NCI-H2107 (cell line): ENCODE results near the gene ZNF329.
"Not testable (repeated sequence)": the region's sequence is repeated elsewhere in the genome, so short reads cannot be mapped to it uniquely, and the experiment has no call there.

Experiments
- DNase-seq: peaks from one replicate; lab custom pipeline; 2025; lab: John Stamatoyannopoulos, UW

Gene ZNF329

GRCh38 chr19:58150328-58150921 is at the start of gene ZNF329:
Gene ZNF329 (minus strand): TSS chr19:58150789. CDS start chr19:58129503, 21,286 bp downstream.
- peak; percentile 59 for DNase-seq

- no peak for DNase-seq
Measured at GRCh38 chr19:58196901-58197616, 46.5 kb upstream of the ZNF329 start.

GRCh38 chr19:58183817-58184215 is 33.2 kb upstream of the ZNF329 start:
- DNase-seq, result no peak

GRCh38 chr19:58182989-58183816 is 32.6 kb upstream of the ZNF329 start, which contains the start of gene ZNF274:
Gene ZNF274 (plus strand): TSS chr19:58183061. CDS start chr19:58183966, 905 bp downstream.
- DNase-seq, result peak; percentile 74

GRCh38 chr19:58182577-58182988 is 32.0 kb upstream of the ZNF329 start:
- DNase-seq, result no peak

- no peak for DNase-seq
Measured at GRCh38 chr19:58181902-58182576, 31.4 kb upstream of the ZNF329 start.

- DNase-seq, result no peak
Measured at GRCh38 chr19:58170860-58171259, 20.3 kb upstream of the ZNF329 start.

GRCh38 chr19:58166708-58167280 is 16.2 kb upstream of the ZNF329 start:
- DNase-seq, result no peak

GRCh38 chr19:58166268-58166667 is 15.7 kb upstream of the ZNF329 start:
- DNase-seq, result no peak

- no peak for DNase-seq
Measured at GRCh38 chr19:58157045-58157728, 6.6 kb upstream of the ZNF329 start.

GRCh38 chr19:58154679-58155648 is 4.4 kb upstream of the ZNF329 start:
- DNase-seq, result peak; percentile 82

GRCh38 chr19:58154287-58154678 is 3.7 kb upstream of the ZNF329 start:
- DNase-seq, result no peak

GRCh38 chr19:58153386-58153785 is 2.8 kb upstream of the ZNF329 start:
- no peak for DNase-seq

- not testable (repeated sequence) for DNase-seq
Measured at GRCh38 chr19:58147475-58147874, 3.1 kb downstream of the ZNF329 start.

GRCh38 chr19:58145849-58146248 is 4.7 kb downstream of the ZNF329 start:
- no peak for DNase-seq

GRCh38 chr19:58134244-58134643 is 16.3 kb downstream of the ZNF329 start:
- DNase-seq, result no peak

- no peak for DNase-seq
Measured at GRCh38 chr19:58129284-58129683, 21.3 kb downstream of the ZNF329 start.

GRCh38 chr19:58128041-58128685 is 22.4 kb downstream of the ZNF329 start:
- no peak for DNase-seq

GRCh38 chr19:58123354-58123753 is 27.2 kb downstream of the ZNF329 start:
- DNase-seq, result no peak
